Forelimb muscle (tissue), 1 donor: Measurements from ENCODE around the gene NADK2. TPM values are rescaled to one million over a fixed set of nuclear protein-coding genes. Genes with fewer than 3 reads are reported as not detected.

Experiments used
- DNase-seq: peaks from one replicate; pipeline ENCODE4 v3.0.0-alpha.2; 2013; ENCODE audit warnings: low read depth
- polyA plus RNA-seq: library from polyadenylated mRNA; unstranded; fragments of 120-200 nt; gene quantifications from one replicate; pipeline ENCODE4 v1.2.1, GENCODE V29; 2013; ENCODE audit not compliant: insufficient read length

NADK2 gene
- polyA plus RNA-seq, 1 donor: 38.2 TPM

DNA sequence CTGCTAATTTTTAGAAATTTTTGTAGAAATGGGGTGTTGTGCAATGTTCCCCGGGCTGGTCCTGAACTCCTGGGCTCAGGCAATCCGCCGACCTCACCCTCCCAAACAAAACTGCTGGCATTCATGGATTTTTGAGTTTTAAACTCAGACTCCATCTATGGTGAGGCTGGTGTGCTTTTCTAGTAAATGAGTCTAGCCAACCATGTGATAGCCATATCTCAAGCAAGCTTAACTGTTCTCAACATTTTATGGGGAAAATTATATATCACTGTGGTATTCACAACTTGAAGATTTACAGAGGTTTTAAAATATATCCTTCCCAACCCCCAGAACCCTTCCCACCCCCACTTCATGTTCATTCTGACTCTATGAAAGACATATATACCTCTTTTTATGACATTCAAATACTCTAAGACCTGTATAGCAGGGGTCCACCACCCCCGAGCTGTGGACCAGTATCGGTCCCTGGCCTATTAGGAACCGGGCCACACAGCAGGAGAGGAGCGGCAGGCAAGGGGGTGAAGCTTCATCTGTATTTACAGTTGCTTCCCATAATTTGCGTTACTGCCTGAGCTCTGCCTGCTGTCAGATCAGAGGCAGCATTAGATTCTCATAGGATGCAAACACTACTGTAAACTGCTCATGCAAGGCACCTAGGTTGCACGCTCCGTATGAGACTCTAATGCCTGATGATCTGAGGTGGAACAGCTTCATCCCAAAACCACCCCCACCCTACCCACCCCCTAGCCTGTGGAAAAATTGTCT lies 4.5 kb upstream of the NADK2 start:
- no peak for DNase-seq

DNA sequence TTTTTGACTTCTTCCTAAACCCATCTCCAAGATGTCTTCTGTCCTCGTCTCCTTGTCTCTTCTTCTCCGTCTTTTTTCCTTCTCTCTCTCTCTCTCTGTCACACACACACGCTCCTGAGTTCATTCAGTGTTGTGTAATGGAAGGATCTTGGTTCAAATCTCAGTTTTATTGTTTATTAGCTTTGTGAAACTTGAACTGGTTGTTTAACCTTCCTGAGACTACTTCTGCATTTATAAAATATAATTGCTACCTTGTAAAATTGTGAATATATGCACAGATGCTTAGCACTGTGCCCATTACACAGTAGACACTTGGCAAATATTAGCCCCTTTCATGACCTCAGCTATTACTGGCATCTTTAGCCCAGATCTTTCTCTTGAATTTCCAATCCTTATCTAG lies 2.4 kb upstream of the NADK2 start:
- DNase-seq: no peak

DNA sequence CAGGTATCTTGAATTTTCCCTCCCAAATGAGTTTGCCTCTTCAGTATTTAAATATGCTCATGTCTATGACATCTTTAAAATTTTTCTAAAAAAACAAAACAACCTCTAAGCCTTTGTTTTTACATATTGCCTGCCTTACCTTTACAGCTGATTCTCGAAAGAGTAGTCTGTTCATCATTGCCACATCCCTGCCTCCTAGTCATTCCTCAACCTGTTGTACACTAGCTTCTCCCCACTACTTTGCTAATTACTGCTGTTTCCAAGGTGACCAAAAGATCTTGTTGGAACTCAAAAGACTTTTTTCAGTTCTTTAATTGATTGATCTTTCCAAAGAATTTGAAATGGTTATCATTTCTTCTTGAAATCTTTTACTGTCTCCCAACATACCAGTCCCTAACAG lies 1.9 kb upstream of the NADK2 start:
- no peak for DNase-seq

DNA sequence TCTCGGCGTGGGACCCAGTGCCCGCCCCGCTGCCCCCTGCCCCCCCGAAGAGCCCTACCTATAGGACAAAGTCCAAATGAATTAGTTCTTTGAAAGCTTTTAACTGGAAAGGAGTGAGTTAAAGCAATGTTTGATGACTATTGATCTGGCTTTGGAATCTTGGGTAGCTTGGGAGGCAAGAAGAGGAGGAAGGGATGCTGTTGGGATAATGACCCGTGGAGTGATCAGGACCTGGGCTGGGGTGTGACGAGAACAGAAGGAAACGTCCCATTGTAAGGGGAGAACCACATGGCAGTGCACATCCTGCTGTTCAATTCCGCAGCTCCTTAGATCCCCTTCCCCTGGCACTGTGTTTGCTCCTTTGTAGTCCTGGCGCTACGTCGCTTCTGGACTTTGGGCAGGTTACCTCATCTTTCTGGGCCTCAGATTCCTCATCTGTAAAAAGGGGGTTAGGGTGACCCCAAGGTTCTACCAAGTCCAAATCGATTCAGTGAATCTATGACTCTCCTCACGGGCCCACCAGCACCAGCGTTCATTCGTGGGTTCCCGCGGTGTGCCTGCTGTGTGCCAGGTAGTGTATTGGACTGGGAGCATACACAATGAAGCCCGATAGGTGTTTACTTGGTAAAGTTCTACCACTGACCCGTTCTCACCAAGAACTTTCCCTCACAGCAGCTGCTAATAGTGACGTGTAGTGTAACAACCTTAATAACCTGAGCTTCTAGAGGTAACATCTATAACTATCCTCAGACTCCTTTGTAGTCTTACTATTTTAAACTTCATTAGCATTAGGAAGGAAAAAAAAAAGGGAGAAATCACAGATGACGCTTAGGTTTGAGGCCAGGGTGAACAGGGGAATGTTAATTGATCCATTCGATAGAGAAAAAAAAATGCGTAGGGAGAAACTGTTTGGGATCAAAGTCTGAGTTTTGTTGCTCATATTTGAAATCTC lies 1.1 kb upstream of the NADK2 start:
- no peak for DNase-seq

DNA sequence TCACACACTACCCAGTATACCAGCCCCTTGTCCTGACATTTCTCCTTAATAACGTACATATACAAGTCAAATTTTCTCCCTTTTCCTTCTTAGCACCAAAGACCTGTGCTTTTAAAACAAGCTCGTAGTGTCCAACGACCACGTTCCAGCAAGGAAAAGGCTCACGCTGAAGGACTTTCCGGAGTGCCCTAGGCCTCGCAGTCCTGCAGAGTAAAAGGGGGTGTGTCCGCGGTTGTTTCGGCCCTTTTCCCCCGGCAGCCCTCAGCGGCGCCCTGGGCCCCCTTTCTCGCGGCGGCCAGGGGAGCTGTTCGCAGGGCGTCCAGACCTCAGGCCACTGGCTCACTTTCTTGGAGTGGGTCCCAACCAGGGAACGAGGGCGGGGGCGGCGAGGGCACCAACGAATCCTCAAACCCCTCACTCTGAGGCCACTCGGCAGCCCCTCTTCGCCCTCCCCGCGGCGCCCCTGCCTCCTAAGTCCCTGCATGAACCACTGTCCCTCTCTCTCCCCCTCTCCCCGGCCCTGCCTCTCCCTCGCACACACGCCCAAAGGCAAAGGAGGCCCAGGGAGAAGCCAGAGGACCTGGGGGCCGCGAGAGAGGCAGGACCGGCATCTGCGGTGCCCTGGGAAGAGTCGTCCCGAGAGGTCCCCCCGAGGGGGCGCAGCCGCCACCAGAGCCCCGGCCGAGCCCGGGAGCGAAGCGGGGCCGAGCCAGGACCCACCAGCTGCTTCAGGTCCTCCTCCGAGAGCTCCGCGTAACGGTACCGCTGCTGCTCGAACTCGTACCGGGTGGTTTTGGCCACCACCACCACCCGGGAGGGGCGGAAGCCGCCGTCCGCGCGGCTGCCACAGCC lies 720 bp downstream of the NADK2 start:
- no peak for DNase-seq

DNA sequence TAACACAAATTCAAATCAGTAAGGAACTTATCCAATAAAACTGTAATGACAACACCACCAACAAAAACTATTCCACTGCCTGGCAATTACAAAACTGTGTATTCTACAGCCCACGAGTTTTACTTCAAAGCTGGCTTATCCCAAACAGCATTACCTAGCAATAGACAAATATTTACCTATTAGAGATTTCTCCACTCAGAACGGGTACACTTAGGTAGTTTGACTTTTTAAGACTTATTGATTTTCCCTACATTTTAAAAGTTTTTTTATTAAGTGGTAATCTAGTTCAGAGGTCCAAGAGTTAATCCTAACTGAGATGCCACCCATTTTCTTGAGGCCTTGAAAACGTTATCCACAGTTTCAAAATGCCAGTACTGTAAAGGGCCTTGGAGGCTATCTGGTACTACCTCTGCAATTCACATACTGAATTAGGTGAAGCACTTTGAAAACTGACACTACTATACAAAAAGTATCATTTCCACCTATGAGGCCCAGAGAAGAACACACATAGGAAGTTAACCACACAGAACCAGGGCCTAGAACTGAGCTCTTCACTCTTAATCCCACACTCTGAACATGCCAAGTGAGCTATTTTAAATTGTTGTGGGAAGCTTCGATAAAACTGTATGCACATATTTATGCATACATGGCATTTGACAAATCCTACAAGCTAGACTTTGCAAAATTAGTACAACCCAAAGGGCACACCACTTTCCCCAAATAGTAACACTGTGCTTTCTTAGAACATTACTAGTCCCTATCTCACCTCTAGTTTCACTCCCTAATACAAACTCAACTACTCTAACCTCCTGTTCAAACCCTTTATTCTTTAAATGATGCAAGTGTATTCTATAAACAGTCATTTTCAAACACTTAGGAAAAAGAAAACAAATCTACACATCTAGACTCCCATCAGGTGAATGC lies 2.1 kb downstream of the NADK2 start:
- no peak for DNase-seq

DNA sequence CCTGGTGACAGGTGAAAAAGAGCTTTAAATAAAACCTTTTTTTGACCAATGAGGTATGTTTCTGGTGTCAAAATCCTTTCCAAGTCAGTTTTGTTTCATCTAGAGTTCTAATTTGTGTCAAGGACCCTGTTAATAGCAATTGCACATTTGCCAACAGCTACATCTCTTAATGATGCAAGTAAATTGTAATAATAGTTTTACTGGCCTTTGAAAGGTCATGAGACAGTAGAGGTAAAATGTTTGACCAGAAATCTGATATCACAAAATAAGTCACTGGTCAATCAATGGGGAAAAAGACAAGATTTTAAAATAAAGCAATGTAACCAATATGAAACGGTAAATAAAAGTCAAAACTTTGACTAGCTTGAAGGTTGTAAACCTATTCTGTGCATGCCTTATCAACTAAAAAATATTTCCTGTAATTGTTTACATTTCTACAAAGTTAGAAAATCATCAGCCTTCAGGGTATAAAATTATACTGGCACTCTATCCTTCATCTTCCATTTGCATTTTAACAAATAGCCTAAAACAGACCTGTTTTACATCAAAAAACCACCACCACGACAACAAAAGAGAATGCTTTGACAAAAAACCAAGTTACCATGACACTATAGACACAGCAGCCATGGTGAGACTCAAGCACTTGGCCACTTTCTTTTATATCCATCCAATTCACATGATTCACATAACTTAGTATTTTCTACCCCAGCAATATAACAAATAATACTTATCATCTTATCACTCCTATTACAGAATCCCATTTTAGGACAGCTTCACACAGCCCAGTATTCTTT lies 3.0 kb downstream of the NADK2 start:
- DNase-seq: no peak

DNA sequence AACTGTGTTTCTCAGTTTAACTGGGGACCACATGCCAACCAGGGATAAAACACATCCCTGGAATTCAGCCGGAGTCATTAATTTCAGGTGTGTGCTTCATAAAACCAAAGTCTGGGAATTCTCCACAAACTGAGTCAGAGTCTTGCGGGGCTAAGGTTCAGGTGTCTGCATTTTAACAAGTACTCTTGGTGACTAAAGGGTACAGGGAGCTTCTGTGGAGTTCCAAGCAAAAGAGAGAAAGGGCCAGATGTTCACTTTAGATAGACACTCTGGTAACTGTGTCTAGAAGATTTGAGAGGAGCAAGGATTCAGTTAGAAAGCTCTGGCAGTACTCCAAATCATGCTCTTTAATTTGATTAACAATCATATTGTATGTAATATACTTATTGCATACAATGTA lies 4.0 kb downstream of the NADK2 start:
- DNase-seq: no peak

DNA sequence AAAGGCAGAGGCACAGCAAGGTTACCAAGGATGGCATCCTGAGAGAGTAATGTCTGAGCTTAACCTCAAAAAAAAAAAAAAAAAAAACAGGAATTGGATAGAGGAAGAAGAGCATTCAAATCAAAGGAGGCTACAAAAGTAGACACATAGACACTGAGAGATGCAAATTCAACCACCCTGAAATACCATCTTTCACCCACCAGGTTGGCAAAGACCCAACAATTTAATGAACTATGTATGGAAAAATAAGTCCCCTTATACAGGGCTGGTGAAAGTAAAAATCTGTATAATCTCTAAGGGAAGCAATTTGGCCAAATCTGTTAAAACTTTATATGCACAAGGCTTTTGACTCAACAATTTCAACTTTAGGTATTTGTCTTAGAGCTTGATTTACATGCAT lies 4.9 kb downstream of the NADK2 start:
- DNase-seq: no peak

DNA sequence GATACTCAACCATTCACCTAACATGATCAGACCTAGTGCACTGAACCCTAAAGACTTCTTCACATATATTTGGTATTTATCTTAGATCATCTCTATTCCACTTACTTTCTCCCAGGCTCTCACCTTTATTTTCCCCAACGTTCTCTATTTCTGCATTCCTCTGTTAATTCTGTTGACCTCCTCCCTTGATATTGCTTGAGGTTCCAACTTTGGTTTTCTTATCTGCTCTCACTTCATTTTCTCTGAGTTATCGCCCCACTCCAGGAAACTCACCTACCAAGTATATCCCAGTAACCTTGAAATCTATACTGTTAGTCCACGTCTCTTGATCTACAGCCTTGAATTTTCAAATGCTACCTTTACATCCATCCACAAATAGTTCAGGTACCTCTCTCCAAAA lies 9.2 kb downstream of the NADK2 start:
- no peak for DNase-seq

DNA sequence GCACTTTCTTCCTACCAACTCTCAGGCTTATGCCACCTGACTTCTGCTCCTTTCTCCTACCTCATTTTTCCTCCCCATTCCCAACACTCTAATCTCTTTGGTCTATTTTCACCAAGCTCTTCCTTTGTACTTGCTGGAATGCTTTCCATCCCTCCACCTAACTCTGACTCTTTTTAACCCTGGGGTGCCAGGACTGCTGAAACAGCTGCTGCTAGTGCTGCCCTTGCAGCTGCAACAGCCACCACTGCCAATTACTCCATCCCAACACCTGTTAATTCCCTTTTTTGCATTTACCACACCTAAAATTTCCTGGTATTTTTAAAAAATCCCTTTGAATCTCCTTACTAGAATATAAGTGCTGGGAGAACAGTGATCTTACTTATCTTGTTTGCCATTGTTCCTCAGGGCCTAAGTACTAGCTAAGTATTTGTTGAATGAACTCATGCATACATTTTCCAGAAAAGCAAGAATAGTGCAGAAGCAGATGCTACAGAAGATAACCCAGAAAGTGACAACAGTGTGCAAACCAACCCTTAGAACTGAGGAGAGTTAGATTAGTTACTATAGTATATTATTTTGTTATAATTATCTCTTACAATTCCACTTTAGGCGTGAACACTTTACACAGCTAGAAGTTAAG lies 11.5 kb downstream of the NADK2 start:
- no peak for DNase-seq

DNA sequence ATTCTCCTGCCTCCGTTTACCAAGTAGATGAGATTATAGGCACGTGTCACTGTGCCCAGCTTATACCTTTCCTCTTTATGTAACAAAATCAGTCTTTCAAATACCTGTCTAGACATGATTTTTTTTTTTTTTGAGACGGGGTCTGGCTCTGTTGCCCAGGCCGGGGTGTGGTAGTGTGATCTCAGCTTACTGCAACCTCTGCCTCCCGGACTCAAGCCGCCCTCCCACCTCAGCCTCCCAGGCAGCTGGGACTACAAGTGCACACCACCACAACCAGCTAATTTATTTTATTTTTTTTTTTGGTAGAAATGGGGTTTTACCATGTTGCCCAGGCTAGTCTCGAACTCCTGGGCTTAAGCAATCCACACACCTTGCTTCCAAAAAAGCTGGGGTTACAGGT lies 13.2 kb downstream of the NADK2 start:
- DNase-seq: no peak

DNA sequence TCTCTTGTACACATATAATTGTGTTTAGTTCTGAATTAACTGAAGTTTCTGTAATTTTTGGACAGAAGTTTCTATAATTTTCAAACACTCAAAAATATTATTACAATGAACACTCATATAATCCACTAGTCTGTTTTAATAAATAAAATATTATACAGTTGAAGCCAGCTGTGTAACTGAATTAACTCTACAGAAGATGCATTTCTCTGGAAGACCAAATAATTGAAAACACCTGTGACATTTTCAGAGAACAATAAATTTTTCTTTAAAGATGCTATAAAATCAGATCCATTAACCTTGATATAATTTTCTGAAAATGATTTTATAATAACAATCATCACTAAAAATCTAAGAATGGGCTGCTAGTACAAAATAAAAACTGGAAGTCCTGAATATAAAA lies 14.7 kb downstream of the NADK2 start:
- DNase-seq: no peak

DNA sequence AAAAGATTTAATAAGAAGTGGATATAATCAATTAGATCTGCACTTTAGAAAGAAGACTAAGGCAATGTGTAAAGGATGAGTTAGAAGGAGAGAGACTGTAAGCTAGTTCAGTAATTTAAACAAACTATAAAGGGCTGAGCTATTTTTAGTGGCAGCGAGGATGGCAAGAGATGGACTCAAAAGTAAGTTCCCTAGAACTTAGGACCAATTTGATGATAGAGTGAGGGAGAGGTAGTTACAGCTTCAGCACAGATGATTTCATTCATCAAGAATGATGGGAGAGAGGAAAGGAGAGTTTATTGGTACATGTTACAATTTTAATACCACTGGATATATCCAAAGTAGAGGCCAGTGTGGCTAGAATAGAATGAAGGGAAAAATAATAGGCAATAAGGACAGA lies 19.1 kb downstream of the NADK2 start:
- DNase-seq: no peak

DNA sequence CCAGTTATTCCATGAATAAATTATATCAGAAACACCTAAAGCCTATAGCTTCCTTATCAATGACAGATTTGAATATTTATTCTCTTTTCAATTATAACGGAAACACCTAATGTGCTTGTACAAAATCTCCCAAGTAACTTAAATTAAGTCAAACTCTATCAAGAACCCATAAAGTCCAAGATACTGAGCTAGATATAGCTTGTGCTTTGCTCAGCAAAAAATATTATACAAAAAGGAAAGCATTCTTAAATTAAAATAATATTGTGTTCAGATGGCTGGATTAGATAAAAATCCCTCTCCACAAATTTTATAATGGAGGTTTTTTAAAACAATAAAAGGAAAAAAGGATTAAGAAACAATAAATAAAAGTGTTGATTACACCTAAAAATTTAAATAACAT lies 23.7 kb downstream of the NADK2 start:
- no peak for DNase-seq

DNA sequence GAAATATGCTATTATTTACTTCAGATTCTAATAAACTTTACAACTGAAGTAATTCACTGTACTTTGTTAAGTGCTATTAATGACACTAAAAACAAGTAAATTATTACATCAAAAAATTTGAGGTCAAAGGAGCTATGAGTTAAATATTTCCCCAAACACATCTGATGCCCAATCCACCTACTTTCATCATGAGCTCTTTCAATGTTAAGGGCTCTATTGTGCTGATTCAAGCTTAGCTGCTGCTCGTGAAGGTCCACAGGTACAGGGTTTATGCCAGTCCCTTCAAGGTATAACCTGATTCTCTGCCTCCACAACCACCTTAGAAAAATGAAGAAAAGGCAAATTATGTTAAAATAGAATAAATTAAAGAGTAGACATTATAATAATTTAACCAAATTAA lies 24.2 kb downstream of the NADK2 start:
- no peak for DNase-seq

DNA sequence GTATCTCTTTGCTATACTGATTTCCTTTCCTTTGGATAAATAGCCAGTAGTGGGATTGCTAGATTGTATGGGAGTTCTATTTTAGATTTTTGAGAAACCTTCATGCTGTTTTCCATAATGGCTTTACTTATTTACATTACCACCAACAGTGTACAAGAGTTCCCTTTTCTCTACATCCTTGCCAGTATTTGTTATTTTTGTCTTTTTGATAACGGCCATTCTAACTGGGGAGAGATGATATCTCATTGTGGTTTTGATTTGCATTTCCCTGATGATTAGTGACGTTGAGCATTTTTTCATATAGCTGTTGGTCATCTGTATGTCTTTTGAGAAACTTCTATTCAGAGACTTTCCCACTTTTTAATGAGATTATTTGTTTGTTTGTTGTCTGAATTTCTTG lies 25.8 kb downstream of the NADK2 start:
- no peak for DNase-seq

DNA sequence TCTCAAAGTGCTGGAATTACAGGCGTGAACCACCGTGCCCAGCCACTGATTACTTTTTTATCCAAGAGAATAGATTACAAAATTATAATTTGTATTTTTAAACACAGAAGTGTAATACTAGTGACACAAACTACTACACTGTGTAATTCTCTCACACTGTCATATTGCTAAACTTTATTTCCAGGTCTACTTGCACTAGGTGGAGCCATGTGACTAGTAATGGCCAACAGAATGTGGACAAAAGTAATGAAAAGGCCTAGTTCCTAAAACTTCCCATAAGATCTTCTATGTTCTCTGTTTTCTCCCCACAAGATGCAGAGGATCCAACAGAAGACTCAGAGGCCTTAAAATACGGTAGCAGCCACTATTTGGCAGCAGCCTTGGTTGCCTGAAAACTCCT lies 27.3 kb downstream of the NADK2 start:
- DNase-seq: no peak

DNA sequence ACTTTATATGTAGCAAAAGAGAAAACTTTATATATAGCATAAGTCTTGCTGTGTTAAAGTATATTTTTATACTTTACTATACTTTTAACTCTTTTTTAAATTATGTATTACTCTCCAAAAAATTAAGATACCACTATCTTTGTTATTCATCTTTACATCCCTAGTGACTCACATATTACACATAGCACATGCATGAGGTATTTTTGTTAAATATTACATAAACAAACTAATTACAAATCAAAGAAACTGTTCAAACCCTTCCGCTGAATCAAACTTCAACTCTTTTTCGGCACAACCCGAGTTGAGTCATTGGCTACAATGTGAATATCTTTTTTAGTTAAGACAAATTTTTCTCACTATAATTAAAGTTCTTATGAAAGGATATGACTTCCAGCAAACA lies 32.1 kb downstream of the NADK2 start:
- DNase-seq: no peak

DNA sequence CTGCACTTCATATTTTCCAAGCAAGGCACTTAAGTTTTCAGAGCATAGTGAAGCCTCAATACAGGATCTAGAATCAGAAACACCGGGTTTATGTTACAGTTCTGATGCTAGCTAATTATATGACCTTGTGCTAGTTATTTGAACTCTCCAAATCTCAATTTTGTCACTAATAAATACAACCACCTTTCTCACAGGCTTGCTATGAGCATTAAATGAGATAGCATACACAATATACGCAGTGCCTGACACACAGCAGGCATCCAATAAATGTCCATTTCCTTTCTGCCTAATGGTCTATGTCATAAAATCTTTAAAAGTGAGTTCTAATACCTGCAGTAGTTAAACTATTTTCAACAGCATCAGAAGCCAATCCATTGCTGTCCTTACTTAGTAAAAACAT lies 32.9 kb downstream of the NADK2 start:
- no peak for DNase-seq
